Endothelial cell (in vitro differentiated cells): Measurements from ENCODE around the gene ORM1. TPM values are rescaled to one million over a fixed set of nuclear protein-coding genes. Genes with fewer than 3 reads are reported as not detected.

Experiments used
- DNase-seq: peaks from one replicate; pipeline ENCODE4 v3.0.0; 2021; ENCODE audit warnings: low spot score
- H3K27ac Mint-ChIP-seq: one replicate; pipeline ENCODE4 v1.8.0; 2021; ENCODE audit warnings: mixed read lengths, inconsistent platforms; ENCODE audit not compliant: unreplicated experiment
- H3K27me3 Mint-ChIP-seq: one replicate; pipeline ENCODE4 v1.8.0; 2021; ENCODE audit warnings: mild to moderate bottlenecking, moderate library complexity, mixed read lengths, inconsistent platforms; ENCODE audit not compliant: unreplicated experiment
- H3K36me3 Mint-ChIP-seq: one replicate; pipeline ENCODE4 v1.8.0; 2021; ENCODE audit warnings: mild to moderate bottlenecking, low read depth, mixed read lengths, inconsistent platforms; ENCODE audit not compliant: unreplicated experiment
- H3K4me1 Mint-ChIP-seq: one replicate; pipeline ENCODE4 v1.8.0; 2021; ENCODE audit warnings: mild to moderate bottlenecking, mixed read lengths, inconsistent platforms; ENCODE audit not compliant: unreplicated experiment
- H3K4me3 Mint-ChIP-seq: one replicate; pipeline ENCODE4 v1.8.0; 2021; ENCODE audit warnings: mild to moderate bottlenecking, mixed read lengths, inconsistent platforms; ENCODE audit not compliant: unreplicated experiment
- H3K9me3 Mint-ChIP-seq: one replicate; pipeline ENCODE4 v1.8.0; 2021; ENCODE audit warnings: mixed read lengths, inconsistent platforms; ENCODE audit not compliant: unreplicated experiment
- CTCF ChIP-seq: fragments of 200-600 bp; sonication (generic); IDR thresholded peaks from one replicate; pipeline ENCODE4 v1.5.0; 2021; ENCODE audit warnings: antibody characterized with exemption; ENCODE audit not compliant: unreplicated experiment
- total RNA-seq: library from RNA; stranded (reverse); fragmentation: NEBNext Ultra II Directional; extraction: Animal tissue kit (Norgen Biotek cat#: 25700); gene quantifications from one replicate; pipeline ENCODE4 v1.2.1, GENCODE V29; 2021; ENCODE audit not compliant: unreplicated experiment

ORM1 gene
- total RNA-seq, 1 donor from 2014 or later, result not detected

GRCh38 chr9:114278356-114278755 lies 44.5 kb upstream of the ORM1 start:
- peaks cover 40% of the 10 kb centered on the region for H3K36me3 Mint-ChIP-seq
- peaks cover 6% of the 10 kb centered on the region for H3K27me3 Mint-ChIP-seq
- TF ChIP-seq CTCF, result no peak
- peaks cover 10% of the 10 kb centered on the region for H3K4me1 Mint-ChIP-seq
- no peak for DNase-seq
- H3K9me3 Mint-ChIP-seq, result no peaks in the 10 kb centered on the region
- H3K27ac Mint-ChIP-seq, result no peak overlapping the region
- peak overlapping the region; percentile 68 for H3K4me3 Mint-ChIP-seq

GRCh38 chr9:114278881-114279570 lies 43.9 kb upstream of the ORM1 start:
- peaks cover 10% of the 10 kb centered on the region for H3K4me1 Mint-ChIP-seq

GRCh38 chr9:114279693-114280092 lies 43.2 kb upstream of the ORM1 start:
- no peak for TF ChIP-seq CTCF
- Mint-ChIP-seq H3K27me3 (peaks cover 7% of the 10 kb centered on the region), H3K4me1 (peaks cover 10% of the 10 kb centered on the region), H3K9me3 (no peaks in the 10 kb centered on the region), H3K4me3 (no peak overlapping the region), H3K27ac (no peak overlapping the region), H3K36me3 (peaks cover 40% of the 10 kb centered on the region)
- DNase-seq, result no peak

More at GRCh38 chr9:114278881-114279570, 43.9 kb upstream of the ORM1 start:
- H3K4me3 Mint-ChIP-seq, result no peak overlapping the region
- no peaks in the 10 kb centered on the region for H3K9me3 Mint-ChIP-seq
- no peak for TF ChIP-seq CTCF
- DNase-seq, result no peak
- peaks cover 7% of the 10 kb centered on the region for H3K27me3 Mint-ChIP-seq
- no peak overlapping the region for H3K27ac Mint-ChIP-seq
- H3K36me3 Mint-ChIP-seq, result peaks cover 38% of the 10 kb centered on the region

GRCh38 chr9:114280636-114281472 lies 42.0 kb upstream of the ORM1 start:
- Mint-ChIP-seq H3K27me3 (peaks cover 7% of the 10 kb centered on the region), H3K9me3 (no peaks in the 10 kb centered on the region), H3K36me3 (peaks cover 43% of the 10 kb centered on the region), H3K27ac (no peak overlapping the region), H3K4me1 (peaks cover 10% of the 10 kb centered on the region), H3K4me3 (no peak overlapping the region)
- TF ChIP-seq CTCF, result no peak
- DNase-seq, result no peak
